DOHH2 (cell line): ENCODE results near the gene CHRNB2.

Source experiments
- H3F3A ChIP-seq: fragments of 200-600 bp; sonication (generic), shearing (Covaris generic); 2 replicates; pipeline ENCODE4 v1.6.0; 2016; ENCODE audit warnings: antibody characterized with exemption, mild to moderate bottlenecking; ENCODE audit not compliant: control insufficient read depth, insufficient read depth
- H3K27ac ChIP-seq: fragments of 200-600 bp; sonication (generic); 2 replicates; pipeline ENCODE4 v1.5.1; 2014; ENCODE audit warnings: low read depth, mild to moderate bottlenecking, low read length, moderate library complexity
- H3K27me3 ChIP-seq: fragments of 200-600 bp; sonication (generic); 2 replicates; pipeline ENCODE4 v1.6.1; 2014; ENCODE audit warnings: mild to moderate bottlenecking, low read length, mixed read lengths; ENCODE audit not compliant: control insufficient read depth
- H3K36me3 ChIP-seq: fragments of 200-600 bp; sonication (generic); 2 replicates; pipeline ENCODE4 v1.6.1; 2014; ENCODE audit warnings: mild to moderate bottlenecking, low read length, moderate library complexity, mixed read lengths; ENCODE audit not compliant: control insufficient read depth
- H3K4me1 ChIP-seq: fragments of 200-600 bp; sonication (generic); 2 replicates; pipeline ENCODE4 v1.6.1; 2014; ENCODE audit warnings: mild to moderate bottlenecking, low read length, mixed read lengths; ENCODE audit not compliant: control insufficient read depth
- H3K4me2 ChIP-seq: fragments of 200-600 bp; sonication (generic); 2 replicates; pipeline ENCODE4 v1.6.0; 2014; ENCODE audit warnings: mild to moderate bottlenecking, low read length, moderate library complexity
- H3K4me3 ChIP-seq: fragments of 200-600 bp; sonication (generic); 2 replicates; pipeline ENCODE4 v1.5.1; 2014; ENCODE audit warnings: mild to moderate bottlenecking, low read length, mixed read lengths
- H3K79me2 ChIP-seq: fragments of 200-600 bp; sonication (generic); 2 replicates; pipeline ENCODE4 v1.6.1; 2014; ENCODE audit warnings: mild to moderate bottlenecking, low read length, mixed read lengths; ENCODE audit not compliant: control insufficient read depth
- H3K9me2 ChIP-seq: fragments of 200-600 bp; sonication (generic); replicated peaks from 2 replicates; pipeline ENCODE4 v1.6.1; 2014; ENCODE audit warnings: mild to moderate bottlenecking, low read length, mixed read lengths; ENCODE audit not compliant: control insufficient read depth
- H3K9me3 ChIP-seq: fragments of 200-600 bp; sonication (generic); 2 replicates; pipeline ENCODE4 v1.6.1; 2014; ENCODE audit warnings: antibody characterized with exemption, low read length, mixed read lengths; ENCODE audit not compliant: control insufficient read depth, insufficient read depth
- H4K20me1 ChIP-seq: fragments of 200-600 bp; sonication (generic); 2 replicates; pipeline ENCODE4 v1.6.0; 2014; ENCODE audit warnings: low read depth, mild to moderate bottlenecking, antibody characterized with exemption, low read length, moderate library complexity; ENCODE audit not compliant: control insufficient read depth, insufficient read depth
- EZH2phosphoT487 ChIP-seq: fragments of 200-600 bp; sonication (generic); IDR thresholded peaks from 2 replicates; pipeline ENCODE4 v1.6.1; 2017; ENCODE audit warnings: borderline replicate concordance, mild to moderate bottlenecking, antibody characterized with exemption, low read length, moderate library complexity, mixed read lengths
- TF ChIP-seq, protein P1 (sequence below): fragments of 200-600 bp; sonication (generic); IDR thresholded peaks from one replicate; pipeline ENCODE4 v1.5.1; 2014; ENCODE audit warnings: antibody characterized with exemption, mild to moderate bottlenecking, low read depth, low read length; ENCODE audit not compliant: poor library complexity, severe bottlenecking

The CHRNB2 gene

DNA sequence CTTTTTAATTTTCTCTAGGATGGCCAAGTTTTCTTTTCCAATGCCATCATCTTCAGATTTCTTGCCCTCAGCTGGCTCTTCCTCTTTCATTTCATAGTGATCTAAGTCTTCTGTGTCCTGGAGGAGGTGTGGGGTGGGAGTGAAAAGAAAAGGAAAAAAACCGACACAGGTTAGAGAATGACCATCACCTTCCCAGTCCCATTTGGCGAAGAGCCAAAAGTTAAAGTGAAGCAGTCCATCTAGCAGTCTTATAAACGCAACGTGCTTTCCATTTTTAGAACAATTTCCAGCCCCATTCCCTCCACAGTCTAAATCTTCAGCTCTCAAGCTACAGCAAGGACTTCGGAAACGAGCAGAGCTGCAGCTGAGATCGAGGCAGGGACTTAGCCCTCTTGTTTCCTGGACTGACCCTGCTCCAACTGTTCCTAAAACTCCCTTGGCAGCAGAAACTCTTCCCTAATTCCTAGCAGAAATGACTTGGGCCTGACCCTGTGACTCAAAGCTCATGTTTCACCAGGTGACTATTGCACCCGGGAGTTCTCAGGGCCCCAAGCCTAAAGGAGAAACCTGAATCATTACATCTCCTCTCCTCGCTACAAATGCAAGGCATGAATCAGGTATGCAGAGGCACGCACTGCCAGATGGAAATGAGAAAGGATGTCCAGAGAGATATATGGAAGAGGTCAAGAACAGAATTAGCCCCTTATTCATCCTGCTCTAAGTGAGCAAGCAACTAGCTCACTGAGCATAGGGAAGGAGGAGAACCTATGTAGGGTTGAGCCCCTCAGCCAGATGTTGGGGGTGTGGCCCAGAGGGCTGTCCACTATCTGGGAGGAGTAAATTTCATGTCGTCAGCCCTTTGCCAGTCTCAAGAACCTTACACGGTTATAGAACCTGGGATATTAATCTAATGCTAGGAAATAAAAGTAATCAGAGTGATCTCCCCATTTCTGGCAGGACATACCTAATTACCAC lies 14.2 kb upstream of the CHRNB2 start:
- Histone ChIP-seq H4K20me1 (peaks cover 18% of the 10 kb centered on the region; the same call in 1 of the 2 replicates), H3K9me3 (no peaks in the 10 kb centered on the region), H3K4me2 (no peak overlapping the region), H3K27ac (no peak overlapping the region), H3K4me3 (no peak overlapping the region), H3F3A (peaks cover 5% of the 10 kb centered on the region; the same call in 1 of the 2 replicates), H3K36me3 (peaks cover 93% of the 10 kb centered on the region), H3K79me2 (peaks cover 33% of the 10 kb centered on the region), H3K4me1 (peaks cover 16% of the 10 kb centered on the region), H3K9me2 (no peaks in the 10 kb centered on the region), H3K27me3 (no peaks in the 10 kb centered on the region)
- no peak for TF ChIP-seq EZH2phosphoT487
- TF ChIP-seq, protein P1, sequence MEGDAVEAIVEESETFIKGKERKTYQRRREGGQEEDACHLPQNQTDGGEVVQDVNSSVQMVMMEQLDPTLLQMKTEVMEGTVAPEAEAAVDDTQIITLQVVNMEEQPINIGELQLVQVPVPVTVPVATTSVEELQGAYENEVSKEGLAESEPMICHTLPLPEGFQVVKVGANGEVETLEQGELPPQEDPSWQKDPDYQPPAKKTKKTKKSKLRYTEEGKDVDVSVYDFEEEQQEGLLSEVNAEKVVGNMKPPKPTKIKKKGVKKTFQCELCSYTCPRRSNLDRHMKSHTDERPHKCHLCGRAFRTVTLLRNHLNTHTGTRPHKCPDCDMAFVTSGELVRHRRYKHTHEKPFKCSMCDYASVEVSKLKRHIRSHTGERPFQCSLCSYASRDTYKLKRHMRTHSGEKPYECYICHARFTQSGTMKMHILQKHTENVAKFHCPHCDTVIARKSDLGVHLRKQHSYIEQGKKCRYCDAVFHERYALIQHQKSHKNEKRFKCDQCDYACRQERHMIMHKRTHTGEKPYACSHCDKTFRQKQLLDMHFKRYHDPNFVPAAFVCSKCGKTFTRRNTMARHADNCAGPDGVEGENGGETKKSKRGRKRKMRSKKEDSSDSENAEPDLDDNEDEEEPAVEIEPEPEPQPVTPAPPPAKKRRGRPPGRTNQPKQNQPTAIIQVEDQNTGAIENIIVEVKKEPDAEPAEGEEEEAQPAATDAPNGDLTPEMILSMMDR = no peak

DNA sequence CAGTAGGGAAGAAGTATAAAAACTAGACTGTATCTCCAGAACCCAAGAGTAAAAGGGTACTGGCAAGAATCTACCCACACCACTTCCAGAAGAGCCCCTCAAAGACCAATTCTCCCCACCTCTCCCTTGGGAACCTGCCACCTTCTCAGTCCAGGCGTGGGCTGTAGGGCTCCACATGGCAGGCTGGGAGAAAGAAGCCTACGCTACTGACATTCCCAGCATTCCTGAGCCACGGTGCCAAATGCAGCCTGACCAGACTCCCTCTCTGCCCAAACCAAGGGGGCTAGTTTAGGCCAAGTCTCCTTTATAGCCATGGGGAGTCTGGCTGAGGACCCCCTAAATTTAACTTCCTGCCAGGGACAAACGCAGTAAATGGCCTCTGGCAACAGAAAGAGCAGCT lies 11.2 kb upstream of the CHRNB2 start:
- H3K4me3 ChIP-seq = peak overlapping the region; percentile 85
- H3F3A ChIP-seq = no peaks in the 10 kb centered on the region
- peak overlapping the region; percentile 89 for H3K4me2 ChIP-seq
- H3K9me2 ChIP-seq = no peaks in the 10 kb centered on the region
- H3K27me3 ChIP-seq = no peaks in the 10 kb centered on the region
- H3K79me2 ChIP-seq = peaks cover 42% of the 10 kb centered on the region
- H3K4me1 ChIP-seq = peaks cover 25% of the 10 kb centered on the region
- no peaks in the 10 kb centered on the region for H3K9me3 ChIP-seq
- no peak for TF ChIP-seq EZH2phosphoT487
- TF ChIP-seq, protein P1 = no peak
- peaks cover 67% of the 10 kb centered on the region for H3K36me3 ChIP-seq
- peaks cover 14% of the 10 kb centered on the region; the same call in 1 of the 2 replicates for H4K20me1 ChIP-seq
- H3K27ac ChIP-seq = no peak overlapping the region

DNA sequence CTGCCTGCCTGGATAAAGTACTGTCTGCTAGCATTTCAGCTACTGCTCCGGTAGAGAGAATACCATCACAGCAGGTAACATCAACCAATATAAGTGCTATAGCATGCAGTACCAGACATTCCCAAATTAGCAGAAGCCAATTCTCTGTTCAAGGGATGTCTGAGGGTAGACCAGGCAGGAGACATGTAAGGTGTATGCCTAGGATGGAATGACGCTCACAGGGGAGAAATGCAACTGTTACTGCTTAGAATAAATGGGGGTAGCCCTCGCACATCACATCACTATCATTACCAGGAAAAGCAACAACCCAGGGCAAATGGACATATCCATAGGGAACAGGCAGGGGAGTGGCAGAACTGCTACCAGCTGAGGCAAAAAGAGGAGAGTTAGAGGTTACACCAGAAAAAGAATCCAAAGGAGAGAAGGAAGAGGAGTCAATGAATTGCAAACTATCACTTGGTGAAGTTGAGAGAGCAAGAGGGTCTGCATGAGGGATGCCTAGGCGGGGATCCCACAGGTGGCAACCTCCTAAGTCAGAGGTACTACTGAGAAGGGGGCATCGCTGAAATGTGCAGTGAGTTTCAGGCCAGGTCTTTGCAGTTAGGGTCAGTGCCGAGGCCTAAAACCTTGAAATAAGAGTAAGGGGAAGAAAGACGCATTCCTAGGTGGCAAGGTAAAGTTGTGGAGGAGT lies 10.2 kb upstream of the CHRNB2 start:
- Histone ChIP-seq H3F3A (peaks cover under 1% of the 10 kb centered on the region; the same call in 1 of the 2 replicates), H3K27ac (no peak overlapping the region), H3K9me2 (no peaks in the 10 kb centered on the region), H3K9me3 (no peaks in the 10 kb centered on the region), H4K20me1 (peaks cover 11% of the 10 kb centered on the region; the same call in 1 of the 2 replicates), H3K27me3 (no peaks in the 10 kb centered on the region), H3K36me3 (peaks cover 57% of the 10 kb centered on the region), H3K4me3 (peak overlapping the region; percentile 85), H3K4me2 (peak overlapping the region; percentile 89), H3K4me1 (peaks cover 25% of the 10 kb centered on the region), H3K79me2 (peaks cover 42% of the 10 kb centered on the region)
- TF ChIP-seq EZH2phosphoT487 = no peak
- TF ChIP-seq, protein P1 = no peak
